SK-N-MC (cell line): ENCODE results near the gene PRELID3B.

Experiments
- EZH2 ChIP-seq: fragments of 200-600 bp; sonication (generic); IDR thresholded peaks from one replicate; pipeline ENCODE4 v1.6.1; 2017; ENCODE audit warnings: antibody characterized with exemption
- FOXP2 ChIP-seq: optimal IDR thresholded peaks from 2 replicates; pipeline ENCODE3; 2011; ENCODE audit warnings: mild to moderate bottlenecking, moderate library complexity; ENCODE audit not compliant: insufficient read depth; ENCODE audit errors: extremely low read length, control extremely low read depth
- POLR2AphosphoS5 ChIP-seq: IDR thresholded peaks from 2 replicates; pipeline ENCODE4 v1.6.1; 2012; ENCODE audit warnings: mild to moderate bottlenecking, low read depth, low read length, borderline replicate concordance

DNA sequence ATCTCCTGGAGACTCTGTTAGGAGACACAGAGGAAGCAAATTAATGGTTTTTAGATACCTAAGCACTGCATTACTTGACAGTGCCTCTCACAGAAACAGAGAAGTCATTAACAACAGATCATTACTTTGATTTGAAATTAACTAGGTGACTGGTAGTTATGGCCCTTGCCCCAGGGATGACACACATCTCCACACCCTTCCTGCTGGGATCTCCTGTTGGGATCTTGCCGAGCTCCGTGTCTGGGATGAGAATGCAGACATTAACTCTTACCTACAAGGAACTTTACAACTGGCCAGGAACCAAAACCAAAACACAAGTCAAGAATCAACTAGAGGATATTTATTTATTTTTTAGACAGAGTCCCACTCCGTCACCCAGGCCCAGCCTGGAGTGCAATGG lies 2.2 kb upstream of the PRELID3B start:
- no peak for TF ChIP-seq EZH2
- TF ChIP-seq POLR2AphosphoS5: no peak
- no peak for TF ChIP-seq FOXP2
